NCI-H69 (cell line): Measurements from ENCODE around the gene AQP3.
"Not testable (repeated sequence)": the region's sequence is repeated elsewhere in the genome, so short reads cannot be mapped to it uniquely, and the experiment has no call there.

Experiments
- DNase-seq: peaks from one replicate; lab custom pipeline; 2025; lab: John Stamatoyannopoulos, UW

Gene AQP3

GRCh38 chr9:33440204-33440603 is 7.2 kb downstream of the AQP3 start:
- DNase-seq = no peak

GRCh38 chr9:33439731-33440130 is 7.7 kb downstream of the AQP3 start:
- DNase-seq = no peak

- no peak for DNase-seq
Measured at GRCh38 chr9:33438926-33439680, 8.3 kb downstream of the AQP3 start.

GRCh38 chr9:33437898-33438297 is 9.5 kb downstream of the AQP3 start:
- no peak for DNase-seq

GRCh38 chr9:33437205-33437604 is 10.2 kb downstream of the AQP3 start:
- no peak for DNase-seq

- DNase-seq = peak; percentile 18
Measured at GRCh38 chr9:33436445-33436844, 10.9 kb downstream of the AQP3 start.

- DNase-seq = no peak
Measured at GRCh38 chr9:33435821-33436277, 11.5 kb downstream of the AQP3 start.

GRCh38 chr9:33434317-33435105 is 12.9 kb downstream of the AQP3 start:
- DNase-seq = no peak

- no peak for DNase-seq
Measured at GRCh38 chr9:33433871-33434270, 13.5 kb downstream of the AQP3 start.

GRCh38 chr9:33431420-33431819 is 16.0 kb downstream of the AQP3 start:
- no peak for DNase-seq

GRCh38 chr9:33430942-33431341 is 16.5 kb downstream of the AQP3 start:
- no peak for DNase-seq

GRCh38 chr9:33429256-33429985 is 18.0 kb downstream of the AQP3 start:
- no peak for DNase-seq

GRCh38 chr9:33426843-33427293 is 20.5 kb downstream of the AQP3 start:
- no peak for DNase-seq

GRCh38 chr9:33425128-33425533 is 22.3 kb downstream of the AQP3 start:
- no peak for DNase-seq

- not testable (repeated sequence) for DNase-seq
Measured at GRCh38 chr9:33424492-33424891, 22.9 kb downstream of the AQP3 start.

GRCh38 chr9:33424043-33424442 is 23.4 kb downstream of the AQP3 start:
- DNase-seq = not testable (repeated sequence)

- no peak for DNase-seq
Measured at GRCh38 chr9:33419708-33420303, 27.6 kb downstream of the AQP3 start.

GRCh38 chr9:33418090-33418489 is 29.3 kb downstream of the AQP3 start:
- peak; percentile 17 for DNase-seq

- DNase-seq = peak; percentile 16
Measured at GRCh38 chr9:33416996-33417395, 30.4 kb downstream of the AQP3 start.

- DNase-seq = peak; percentile 98
Measured at GRCh38 chr9:33415501-33416038, 31.8 kb downstream of the AQP3 start.

- peak; percentile 35 for DNase-seq
Measured at GRCh38 chr9:33414889-33415500, 32.4 kb downstream of the AQP3 start.
